HG02973 (cell line): ENCODE data around the gene KCNJ16.
A peak's percentile ranks its signal among the peaks of the same experiment; 100 is the strongest.

Source experiments
- ATAC-seq: cut with Tn5 transposase; IDR thresholded peaks from one replicate; pipeline ENCODE4 v1.9.1; 2021; ENCODE audit warnings: moderate library complexity; ENCODE audit not compliant: unreplicated experiment

The KCNJ16 gene

DNA sequence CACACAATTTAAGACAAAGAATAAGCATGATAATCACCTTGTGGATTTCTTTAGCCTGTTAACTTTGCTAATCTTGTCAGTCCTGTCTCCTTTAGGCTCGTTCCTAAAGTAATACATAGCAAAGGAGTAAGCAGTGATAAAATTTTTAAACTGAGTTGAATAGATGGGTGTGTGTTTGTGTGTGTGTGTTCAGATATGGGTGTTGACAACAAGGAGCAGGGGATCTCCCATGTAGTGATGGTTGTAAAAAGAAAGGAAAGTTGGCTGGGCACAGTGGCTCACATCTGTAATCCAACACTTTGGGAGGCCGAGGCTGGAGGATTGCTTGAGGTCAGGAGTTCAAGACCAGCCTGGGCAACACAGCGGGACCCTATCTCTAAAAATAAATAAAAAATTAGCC lies 49.7 kb downstream of the KCNJ16 start:
- no peak for ATAC-seq

GRCh38 chr17:70127221-70127873 lies 52.3 kb downstream of the KCNJ16 start:
- no peak for ATAC-seq

- ATAC-seq = no peak
Measured at GRCh38 chr17:70128727-70129238, 53.8 kb downstream of the KCNJ16 start.

DNA sequence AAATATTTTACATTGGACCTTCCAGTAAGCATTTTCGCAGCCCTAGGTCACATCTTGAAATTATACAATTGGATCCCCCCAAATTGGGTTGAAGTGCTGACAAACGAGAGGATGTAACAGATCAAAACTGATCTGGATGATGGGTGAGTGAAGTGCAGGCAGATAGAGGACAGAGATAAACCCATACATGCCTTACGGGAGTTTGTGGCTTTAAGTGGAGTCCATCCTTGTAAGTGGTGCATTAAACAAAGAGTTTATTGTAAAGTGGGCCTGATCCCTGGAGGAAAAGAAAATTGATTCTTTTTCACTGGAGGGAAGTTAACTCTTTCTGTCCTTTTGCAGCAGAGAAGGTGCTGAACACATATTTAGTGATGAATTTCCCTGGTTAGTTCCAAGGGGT lies 55.3 kb downstream of the KCNJ16 start:
- ATAC-seq = no peak

GRCh38 chr17:70132505-70132904 lies 57.5 kb downstream of the KCNJ16 start:
- no peak for ATAC-seq

DNA sequence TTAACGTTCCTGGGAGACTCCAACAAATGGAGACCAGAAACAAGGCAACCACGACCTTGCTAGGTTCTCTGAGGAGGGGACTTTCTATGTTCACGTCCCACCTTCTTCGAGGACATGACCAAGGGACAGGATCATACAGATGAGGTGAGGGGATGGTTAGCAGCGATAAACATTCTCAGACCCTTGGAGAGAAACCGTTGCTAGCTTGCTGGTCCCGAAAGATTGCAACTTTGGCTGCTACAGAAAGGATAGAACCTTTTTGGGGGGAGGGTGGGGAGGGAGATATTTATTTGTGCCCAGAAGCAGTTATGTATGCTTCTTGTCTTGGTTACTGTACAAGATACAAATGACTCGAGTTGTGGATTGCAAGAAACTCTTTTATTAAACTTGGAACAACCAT lies 59.0 kb downstream of the KCNJ16 start:
- no peak for ATAC-seq

DNA sequence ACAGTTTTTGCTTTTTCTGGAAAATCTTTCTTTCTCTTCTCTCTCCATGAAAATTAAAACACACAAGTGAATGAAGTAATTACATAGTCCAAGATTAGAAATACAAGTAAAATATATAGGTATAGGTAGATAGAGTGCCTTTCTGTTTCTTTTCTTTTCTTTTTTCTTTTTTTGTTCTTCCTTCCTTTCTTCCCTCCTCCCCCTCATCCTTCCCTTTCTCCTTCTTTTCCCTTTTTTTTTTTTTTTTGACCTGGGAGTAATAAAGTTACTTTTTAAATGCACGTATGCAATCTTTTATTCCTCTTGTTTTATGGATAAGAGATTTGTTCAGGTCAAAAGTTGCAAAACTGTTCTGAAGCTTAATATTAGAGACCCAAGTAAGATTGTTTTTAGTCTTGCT lies 59.8 kb downstream of the KCNJ16 start:
- no peak for ATAC-seq

- no peak for ATAC-seq
Measured at GRCh38 chr17:70136131-70136530, 61.1 kb downstream of the KCNJ16 start.

- ATAC-seq = peak; percentile 100
Measured at GRCh38 chr17:70137451-70138230, 62.6 kb downstream of the KCNJ16 start.

DNA sequence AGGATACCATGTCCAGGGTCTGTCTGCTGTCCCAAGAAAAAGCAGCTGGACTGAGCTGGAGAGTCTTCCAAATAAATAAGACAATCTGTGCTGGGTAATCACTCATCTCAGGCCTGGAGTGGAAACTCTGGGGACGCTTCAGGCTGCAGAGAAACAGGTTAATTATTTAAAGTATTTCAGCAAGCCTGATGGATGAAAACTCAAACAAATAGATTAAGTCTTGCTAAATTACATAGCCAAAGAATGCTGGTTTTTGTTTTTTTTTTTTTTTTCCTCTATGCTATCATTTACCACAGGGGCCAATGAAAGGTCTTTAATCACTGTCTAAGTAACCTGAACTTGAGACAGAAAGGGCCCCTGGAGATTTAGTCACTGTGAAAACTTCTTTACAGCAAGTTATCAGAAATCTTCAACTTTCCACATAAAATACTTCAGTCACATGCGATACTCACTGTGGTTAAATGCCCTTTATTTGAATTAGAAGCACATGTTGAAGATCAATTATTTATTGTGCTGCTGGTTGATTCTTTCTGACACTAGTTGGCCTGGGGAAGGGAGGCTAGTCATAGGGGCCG lies 63.4 kb downstream of the KCNJ16 start:
- ATAC-seq = no peak

DNA sequence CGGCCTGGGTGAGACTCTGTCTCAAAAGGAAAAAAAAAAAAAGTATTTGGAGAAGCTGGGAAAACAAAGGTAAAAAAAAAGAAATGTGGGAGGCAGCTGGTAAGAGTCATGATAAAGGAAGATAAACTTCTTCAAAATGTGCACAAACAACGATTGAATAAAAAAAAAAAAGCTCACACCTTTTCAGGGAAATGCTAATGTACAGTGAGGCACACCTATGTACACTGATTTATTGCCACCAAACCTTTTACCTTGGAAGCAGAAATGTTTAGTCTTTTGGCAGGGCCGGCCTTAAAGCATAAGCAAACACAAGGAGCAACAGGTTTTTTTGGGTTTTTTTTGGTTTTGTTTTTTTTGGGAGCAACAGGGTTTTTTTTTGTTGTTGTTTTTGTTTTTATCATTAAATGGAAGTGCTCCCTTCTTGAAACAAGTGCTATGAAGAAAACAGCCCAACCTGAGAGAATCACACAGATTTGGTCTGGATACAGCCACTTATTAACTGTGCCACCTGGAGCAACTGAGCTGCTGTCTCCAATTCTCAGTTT lies 64.5 kb downstream of the KCNJ16 start:
- ATAC-seq = no peak

- no peak for ATAC-seq
Measured at GRCh38 chr17:70144260-70144846, 69.3 kb downstream of the KCNJ16 start.

DNA sequence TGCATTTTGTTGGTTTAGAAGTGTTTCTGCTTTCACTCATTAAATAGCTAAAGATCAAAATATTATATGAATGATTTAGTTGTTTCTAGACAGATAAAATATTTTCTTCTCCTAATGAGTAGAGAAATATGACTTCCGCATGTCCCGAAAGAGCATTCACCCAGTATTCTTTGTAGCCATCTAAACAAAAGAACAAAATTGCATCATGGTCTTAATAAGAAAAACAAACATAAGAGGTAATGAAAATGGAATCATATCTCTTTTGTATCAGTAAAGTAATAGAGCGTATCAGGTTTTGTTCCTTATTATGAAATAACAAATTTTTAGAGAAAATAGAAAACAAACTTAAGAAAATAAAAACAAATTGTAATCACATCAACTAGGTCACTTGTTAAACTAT lies 78.2 kb downstream of the KCNJ16 start:
- no peak for ATAC-seq

DNA sequence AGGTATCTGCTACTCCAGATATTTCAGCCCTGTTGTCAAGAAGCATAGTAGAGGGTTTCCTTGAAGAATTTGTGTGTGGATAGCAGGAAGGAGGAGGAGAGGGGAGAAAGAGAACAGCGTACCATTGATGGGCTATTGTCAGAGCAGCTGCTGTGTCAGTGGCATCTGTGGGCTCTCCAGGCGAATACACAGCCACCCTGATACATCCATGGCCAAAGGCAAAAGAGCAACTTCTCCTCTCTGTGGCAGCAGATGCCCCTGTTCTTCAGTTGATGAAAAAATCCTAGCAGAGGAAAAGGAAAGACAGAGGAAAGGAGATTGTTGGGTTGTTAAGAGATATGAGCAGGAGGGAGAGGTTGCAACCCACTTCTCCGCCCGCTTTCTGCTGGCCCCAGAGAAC lies 82.1 kb downstream of the KCNJ16 start:
- ATAC-seq = no peak

- no peak for ATAC-seq
Measured at GRCh38 chr17:70158180-70158579, 83.2 kb downstream of the KCNJ16 start.

GRCh38 chr17:70158591-70158990 lies 83.6 kb downstream of the KCNJ16 start:
- no peak for ATAC-seq

DNA sequence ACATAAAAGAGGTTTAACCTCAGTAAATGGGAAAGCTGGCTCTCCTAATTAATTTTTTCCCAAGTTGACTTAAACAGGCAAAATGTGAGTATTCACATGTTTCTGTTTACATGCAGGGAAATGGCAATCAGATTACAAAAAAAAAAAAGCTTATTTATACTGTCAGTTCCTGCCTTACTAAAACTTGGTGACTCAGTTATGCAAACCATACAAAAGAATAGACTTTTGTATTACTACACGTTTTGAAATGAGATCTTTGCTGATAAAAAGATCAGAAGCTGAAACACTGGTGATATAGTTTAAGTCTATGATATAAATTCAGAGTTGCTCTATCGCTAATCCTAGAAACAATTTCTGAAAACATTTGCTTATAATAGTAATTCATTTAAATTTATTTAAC lies 85.0 kb downstream of the KCNJ16 start:
- no peak for ATAC-seq

- no peak for ATAC-seq
Measured at GRCh38 chr17:70161519-70161918, 86.5 kb downstream of the KCNJ16 start.

DNA sequence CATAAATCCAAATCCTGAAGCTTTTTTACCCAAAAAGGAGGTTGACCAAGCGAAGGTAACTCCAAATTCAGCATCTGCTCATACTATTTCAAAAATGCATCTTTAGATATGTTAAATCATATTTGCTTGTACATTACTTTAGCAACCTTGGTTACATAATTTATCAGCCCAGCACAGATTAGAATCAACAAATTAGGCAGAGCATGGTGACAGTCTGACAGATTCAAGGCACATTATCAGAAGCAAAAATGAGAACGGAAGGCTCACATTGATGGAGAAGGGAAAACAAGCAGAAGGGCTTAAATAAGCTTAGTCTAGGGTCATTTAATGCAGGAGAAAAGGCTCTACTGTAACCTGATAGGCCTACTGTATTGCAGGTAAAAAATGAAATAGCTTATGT lies 90.4 kb downstream of the KCNJ16 start:
- ATAC-seq = no peak

- no peak for ATAC-seq
Measured at GRCh38 chr17:70166615-70167014, 91.6 kb downstream of the KCNJ16 start.
